ENCODE measurements around the gene PLCH2.

The PLCH2 gene

GRCh38 chr1:2476061-2476999, at the start of gene PLCH2:
TSS of gene PLCH2 (plus strand) at chr1:2476289. CDS start at chr1:2476589, 300 bp downstream.
- no peaks in the 10 kb centered on the region for H3K9me3 ChIP-seq
- H3K4me1 ChIP-seq = no peaks in the 10 kb centered on the region
- DNase-seq (ENCODE audit: low spot score in 2 of 2) = no peak
- peaks cover under 1% of the 10 kb centered on the region; the same call in 1 of the 2 replicates for H3K27me3 ChIP-seq (ENCODE audit: low read depth)
- H3K36me3 ChIP-seq (replicated peaks) = no peaks in the 10 kb centered on the region
- no peak within 1 kb of the TSS for H3K4me3 ChIP-seq
- in situ Hi-C loops (cut with MboI; ENCODE audit: low sequenced_read_pairs) = no loop called here

GRCh38 chr1:2426540-2426939, 49.5 kb upstream of the PLCH2 start:
- H3K4me3 ChIP-seq = no peak overlapping the region
- H3K9me3 ChIP-seq = peaks cover 9% of the 10 kb centered on the region; the same call in 1 of the 2 replicates
- peaks cover 16% of the 10 kb centered on the region for H3K27me3 ChIP-seq (ENCODE audit: low read depth)
- no peaks in the 10 kb centered on the region for H3K36me3 ChIP-seq (replicated peaks)
- no peak for DNase-seq (ENCODE audit: low spot score in 2 of 2)
- no peaks in the 10 kb centered on the region for H3K4me1 ChIP-seq
- in situ Hi-C loops (cut with MboI; ENCODE audit: low sequenced_read_pairs) = loop anchor here (25.0 kb wide), 1 partner anchor 486 kb away; no protein-coding TSS in a partner anchor

- H3K36me3 ChIP-seq (replicated peaks) = no peaks in the 10 kb centered on the region
- no peaks in the 10 kb centered on the region for H3K4me1 ChIP-seq
- peaks cover 21% of the 10 kb centered on the region for H3K27me3 ChIP-seq (ENCODE audit: low read depth)
- DNase-seq (ENCODE audit: low spot score in 2 of 2) = no peak
- no peak overlapping the region for H3K4me3 ChIP-seq
- H3K9me3 ChIP-seq = peaks cover 9% of the 10 kb centered on the region; the same call in 1 of the 2 replicates
- in situ Hi-C loops (cut with MboI; ENCODE audit: low sequenced_read_pairs) = loop anchor here (25.0 kb wide), 1 partner anchor 485 kb away; no protein-coding TSS in a partner anchor
Observed at GRCh38 chr1:2427051-2427450, 49.0 kb upstream of the PLCH2 start.

GRCh38 chr1:2427976-2428375, 48.1 kb upstream of the PLCH2 start:
- Histone ChIP-seq H3K4me1 (no peaks in the 10 kb centered on the region), H3K4me3 (no peak overlapping the region), H3K36me3 (replicated peaks) (no peaks in the 10 kb centered on the region), H3K9me3 (peaks cover 9% of the 10 kb centered on the region; the same call in 1 of the 2 replicates), H3K27me3 (ENCODE audit: low read depth) (peaks cover 30% of the 10 kb centered on the region)
- no peak for DNase-seq (ENCODE audit: low spot score in 2 of 2)
- in situ Hi-C loops (cut with MboI; ENCODE audit: low sequenced_read_pairs) = loop anchor here (25.0 kb wide), 1 partner anchor 484 kb away; no protein-coding TSS in a partner anchor

GRCh38 chr1:2428490-2428889, 47.6 kb upstream of the PLCH2 start:
- Histone ChIP-seq H3K4me1 (no peaks in the 10 kb centered on the region), H3K9me3 (peaks cover 5% of the 10 kb centered on the region; the same call in 1 of the 2 replicates), H3K27me3 (ENCODE audit: low read depth) (peaks cover 32% of the 10 kb centered on the region), H3K4me3 (no peak overlapping the region), H3K36me3 (replicated peaks) (no peaks in the 10 kb centered on the region)
- no peak for DNase-seq (ENCODE audit: low spot score in 2 of 2)
- in situ Hi-C loops (cut with MboI; ENCODE audit: low sequenced_read_pairs) = loop anchor here (25.0 kb wide), 1 partner anchor 484 kb away; no protein-coding TSS in a partner anchor

- Histone ChIP-seq H3K4me1 (no peaks in the 10 kb centered on the region), H3K9me3 (peaks cover 5% of the 10 kb centered on the region; the same call in 1 of the 2 replicates), H3K4me3 (no peak overlapping the region), H3K36me3 (replicated peaks) (no peaks in the 10 kb centered on the region), H3K27me3 (ENCODE audit: low read depth) (peaks cover 47% of the 10 kb centered on the region)
- in situ Hi-C loops (cut with MboI; ENCODE audit: low sequenced_read_pairs) = loop anchor here (25.0 kb wide), 1 partner anchor 482 kb away; no protein-coding TSS in a partner anchor
- no peak for DNase-seq (ENCODE audit: low spot score in 2 of 2)
Observed at GRCh38 chr1:2429780-2430591, 46.1 kb upstream of the PLCH2 start.

GRCh38 chr1:2430592-2430973, 45.5 kb upstream of the PLCH2 start:
- H3K27me3 ChIP-seq (ENCODE audit: low read depth) = peaks cover 50% of the 10 kb centered on the region
- H3K36me3 ChIP-seq (replicated peaks) = no peaks in the 10 kb centered on the region
- no peak for DNase-seq (ENCODE audit: low spot score in 2 of 2)
- no peak overlapping the region for H3K4me3 ChIP-seq
- H3K9me3 ChIP-seq = peaks cover 5% of the 10 kb centered on the region; the same call in 1 of the 2 replicates
- in situ Hi-C loops (cut with MboI; ENCODE audit: low sequenced_read_pairs) = loop anchor here (25.0 kb wide), 1 partner anchor 482 kb away; no protein-coding TSS in a partner anchor
- H3K4me1 ChIP-seq = no peaks in the 10 kb centered on the region

GRCh38 chr1:2431103-2431502, 45.0 kb upstream of the PLCH2 start:
- no peak for DNase-seq (ENCODE audit: low spot score in 2 of 2)
- Histone ChIP-seq H3K27me3 (ENCODE audit: low read depth) (peaks cover 47% of the 10 kb centered on the region), H3K9me3 (peaks cover 5% of the 10 kb centered on the region; the same call in 1 of the 2 replicates), H3K4me3 (no peak overlapping the region), H3K36me3 (replicated peaks) (no peaks in the 10 kb centered on the region), H3K4me1 (no peaks in the 10 kb centered on the region)
- in situ Hi-C loops (cut with MboI; ENCODE audit: low sequenced_read_pairs) = loop anchor here (25.0 kb wide), 1 partner anchor 481 kb away; no protein-coding TSS in a partner anchor

- Histone ChIP-seq H3K4me1 (no peaks in the 10 kb centered on the region), H3K9me3 (peaks cover 5% of the 10 kb centered on the region; the same call in 1 of the 2 replicates), H3K36me3 (replicated peaks) (no peaks in the 10 kb centered on the region), H3K4me3 (no peak overlapping the region), H3K27me3 (ENCODE audit: low read depth) (peaks cover 44% of the 10 kb centered on the region)
- in situ Hi-C loops (cut with MboI; ENCODE audit: low sequenced_read_pairs) = loop anchor here (25.0 kb wide), 1 partner anchor 481 kb away; no protein-coding TSS in a partner anchor
- DNase-seq (ENCODE audit: low spot score in 2 of 2) = no peak
Observed at GRCh38 chr1:2431518-2431917, 44.6 kb upstream of the PLCH2 start.

- Histone ChIP-seq H3K27me3 (ENCODE audit: low read depth) (peaks cover 44% of the 10 kb centered on the region), H3K36me3 (replicated peaks) (no peaks in the 10 kb centered on the region), H3K4me1 (no peaks in the 10 kb centered on the region), H3K9me3 (peaks cover 5% of the 10 kb centered on the region; the same call in 1 of the 2 replicates), H3K4me3 (no peak overlapping the region)
- in situ Hi-C loops (cut with MboI; ENCODE audit: low sequenced_read_pairs) = loop anchor here (25.0 kb wide), 1 partner anchor 480 kb away; no protein-coding TSS in a partner anchor
- DNase-seq (ENCODE audit: low spot score in 2 of 2) = no peak
Observed at GRCh38 chr1:2432441-2432844, 43.6 kb upstream of the PLCH2 start.

GRCh38 chr1:2433196-2433595, 42.9 kb upstream of the PLCH2 start:
- Histone ChIP-seq H3K9me3 (peaks cover 5% of the 10 kb centered on the region; the same call in 1 of the 2 replicates), H3K4me3 (no peak overlapping the region), H3K4me1 (no peaks in the 10 kb centered on the region), H3K27me3 (ENCODE audit: low read depth) (peaks cover 45% of the 10 kb centered on the region), H3K36me3 (replicated peaks) (no peaks in the 10 kb centered on the region)
- no peak for DNase-seq (ENCODE audit: low spot score in 2 of 2)
- in situ Hi-C loops (cut with MboI; ENCODE audit: low sequenced_read_pairs) = loop anchor here (25.0 kb wide), 1 partner anchor 479 kb away; no protein-coding TSS in a partner anchor

- H3K4me3 ChIP-seq = no peak overlapping the region
- H3K36me3 ChIP-seq (replicated peaks) = no peaks in the 10 kb centered on the region
- peaks cover 5% of the 10 kb centered on the region; the same call in 1 of the 2 replicates for H3K9me3 ChIP-seq
- DNase-seq (ENCODE audit: low spot score in 2 of 2) = no peak
- H3K27me3 ChIP-seq (ENCODE audit: low read depth) = peaks cover 54% of the 10 kb centered on the region
- H3K4me1 ChIP-seq = no peaks in the 10 kb centered on the region
- in situ Hi-C loops (cut with MboI; ENCODE audit: low sequenced_read_pairs) = loop anchor here (25.0 kb wide), 1 partner anchor 478 kb away; no protein-coding TSS in a partner anchor
Observed at GRCh38 chr1:2433936-2434655, 42.0 kb upstream of the PLCH2 start.

All from HAP-1 (cell line).